OCI-M2 (cell line): ENCODE results near the gene ARRB2.

Experiments used
- DNase-seq: peaks from one replicate; lab custom pipeline; 2025; ENCODE audit not compliant: unreplicated experiment; lab: John Stamatoyannopoulos, UW

ARRB2 gene

DNA sequence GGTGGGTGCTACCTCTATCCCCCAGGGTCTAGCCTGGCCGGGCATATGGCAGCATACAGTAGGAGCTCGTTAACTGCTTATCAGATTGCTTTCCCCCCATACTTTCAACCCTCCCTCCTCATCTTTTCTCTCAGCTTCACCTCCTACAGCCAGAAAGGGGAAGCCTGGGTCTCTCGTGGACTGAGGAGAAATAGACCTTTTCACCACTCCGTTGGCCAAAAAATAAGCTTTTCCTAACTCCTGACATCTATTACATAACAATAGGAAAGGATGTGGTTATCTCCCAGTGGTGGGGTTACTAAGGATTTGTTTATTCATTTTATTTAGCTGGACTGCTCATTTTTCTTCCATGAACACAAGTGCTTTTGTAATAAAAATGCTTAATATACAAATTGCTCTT, 38.3 kb downstream of the ARRB2 start:
- DNase-seq: no peak

DNA sequence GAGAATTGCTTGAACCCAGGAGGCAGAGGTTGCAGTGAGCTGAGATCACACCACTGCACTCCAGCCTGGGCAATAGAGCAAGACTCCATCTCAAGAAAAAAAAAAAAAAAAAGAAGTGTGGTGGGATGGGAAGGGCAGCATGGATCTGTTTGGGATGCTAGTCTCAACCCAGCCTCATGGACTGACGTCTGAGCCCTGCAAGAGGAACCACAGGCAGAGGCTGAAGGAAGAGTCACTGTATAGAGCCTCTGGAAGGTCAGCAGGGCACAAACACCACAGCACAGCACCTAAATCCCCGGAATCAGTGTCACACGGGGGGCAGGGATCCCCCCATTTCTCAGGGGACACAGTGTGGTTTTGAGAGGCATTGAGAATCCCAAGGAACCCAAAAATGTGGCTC, 40.2 kb downstream of the ARRB2 start:
- no peak for DNase-seq

DNA sequence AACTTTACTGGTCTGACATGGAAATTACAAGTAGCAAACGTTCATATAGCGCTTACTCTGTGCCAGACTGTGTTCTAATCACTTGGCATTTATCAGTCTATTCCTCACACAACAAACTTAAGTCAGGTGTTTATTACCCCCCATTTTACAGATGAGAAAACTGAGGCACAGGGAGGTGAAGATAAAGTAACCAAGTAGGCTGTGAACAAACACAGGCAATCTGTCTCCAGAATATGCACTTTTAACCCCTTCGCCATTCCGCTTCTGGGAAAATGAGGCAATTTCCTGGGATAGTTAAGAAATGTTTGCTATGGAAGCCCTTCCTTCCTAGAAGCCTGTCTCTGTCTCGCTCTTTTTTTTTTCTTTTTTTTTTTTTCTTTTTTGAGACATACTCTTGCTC, 41.5 kb downstream of the ARRB2 start:
- DNase-seq: no peak

DNA sequence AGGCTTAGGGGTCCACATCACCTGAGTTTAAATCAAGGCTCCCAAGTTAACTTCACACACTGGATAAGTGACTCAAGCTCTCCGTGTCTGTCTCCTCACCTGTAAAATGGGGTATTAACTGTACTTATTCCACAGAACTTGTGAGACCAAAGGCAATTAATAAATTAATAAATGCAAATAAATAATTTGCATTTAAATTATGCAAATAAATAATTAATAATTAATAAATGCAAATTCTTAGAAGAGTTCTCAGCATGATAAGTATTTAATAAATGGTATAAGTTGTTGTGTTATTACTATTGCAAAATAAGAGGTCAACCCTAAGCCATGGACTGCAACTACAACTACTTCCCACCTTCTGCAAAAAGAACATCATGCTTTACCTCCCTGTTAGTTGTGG, 43.0 kb downstream of the ARRB2 start:
- DNase-seq: no peak

DNA sequence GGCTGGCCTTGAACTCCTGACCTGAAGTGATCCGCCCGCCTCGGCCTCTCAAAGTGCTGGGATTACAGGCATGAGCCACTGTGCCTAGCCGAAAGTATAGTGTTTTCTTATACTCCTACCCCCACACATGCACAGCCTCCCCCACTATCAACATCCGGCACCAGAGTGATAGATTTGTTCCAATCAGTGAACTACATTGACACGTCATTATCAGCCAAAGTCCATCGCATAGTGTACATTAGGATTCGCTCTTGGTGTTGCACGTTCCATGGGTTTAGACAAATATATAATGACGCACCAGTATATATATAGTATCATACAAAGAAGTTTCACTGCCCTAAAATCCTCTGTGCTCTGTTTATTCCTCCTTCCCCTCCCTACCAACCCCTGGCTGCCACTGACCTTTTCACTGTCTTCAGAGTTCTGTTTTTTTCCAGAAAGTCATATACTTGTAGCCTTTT, 49.4 kb downstream of the ARRB2 start:
- DNase-seq: no peak

DNA sequence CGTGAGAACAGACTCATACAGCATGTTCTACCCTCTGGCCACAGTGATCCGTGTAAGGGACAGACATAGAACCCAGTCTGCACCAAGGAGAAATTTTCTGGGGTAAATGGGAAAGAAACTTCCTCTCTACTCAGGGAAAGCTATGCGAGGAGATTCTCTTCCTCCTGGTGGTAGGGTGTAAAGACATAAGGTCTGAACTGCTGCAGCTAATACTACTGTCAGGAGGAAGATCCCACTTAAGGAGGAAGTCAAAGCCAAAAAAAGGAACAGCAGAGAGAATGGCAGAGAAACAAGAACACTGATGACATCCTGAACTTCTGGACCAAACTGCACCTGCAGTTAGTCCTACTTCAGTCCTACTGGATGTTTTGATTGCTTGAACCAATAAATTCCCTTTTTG, 54.2 kb downstream of the ARRB2 start:
- DNase-seq: no peak

DNA sequence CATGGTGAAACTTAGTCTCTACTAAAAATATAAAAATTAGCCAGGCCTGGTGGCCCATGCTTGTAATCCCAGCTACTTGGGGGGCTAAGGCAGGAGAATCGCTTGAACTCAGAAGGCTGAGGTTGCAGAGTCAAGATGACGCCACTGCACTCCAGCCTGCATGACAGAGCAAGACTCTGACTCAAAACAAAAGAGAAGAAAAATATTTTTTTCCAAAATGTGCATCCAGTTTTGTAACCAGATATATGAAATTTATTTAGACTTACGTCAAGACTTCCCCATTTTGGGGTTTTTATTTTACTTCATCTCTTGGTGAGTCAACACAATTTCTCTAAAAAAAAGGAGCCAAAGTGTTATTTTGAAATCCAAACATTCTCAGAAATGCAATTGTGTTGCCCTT, 55.8 kb downstream of the ARRB2 start:
- DNase-seq: no peak

DNA sequence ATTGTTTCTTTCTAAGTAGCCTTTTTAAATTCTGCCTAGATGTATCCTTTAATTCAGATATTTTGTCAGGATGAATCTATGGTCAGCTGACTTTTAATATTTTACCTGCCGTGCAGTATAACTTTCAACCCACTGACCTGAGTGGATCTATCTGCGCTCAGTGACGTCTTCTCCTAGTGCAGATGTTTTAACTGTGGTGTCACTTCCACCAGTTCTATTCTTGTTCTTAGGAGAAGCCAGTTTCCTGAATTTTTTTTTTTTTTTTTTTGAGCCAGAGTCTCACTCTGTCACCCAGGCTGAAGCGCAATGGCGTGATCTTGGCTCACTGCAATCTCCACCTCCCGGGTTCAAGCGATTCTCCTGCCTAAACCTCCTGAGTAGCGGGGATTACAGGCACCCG, 56.3 kb downstream of the ARRB2 start:
- DNase-seq: no peak

DNA sequence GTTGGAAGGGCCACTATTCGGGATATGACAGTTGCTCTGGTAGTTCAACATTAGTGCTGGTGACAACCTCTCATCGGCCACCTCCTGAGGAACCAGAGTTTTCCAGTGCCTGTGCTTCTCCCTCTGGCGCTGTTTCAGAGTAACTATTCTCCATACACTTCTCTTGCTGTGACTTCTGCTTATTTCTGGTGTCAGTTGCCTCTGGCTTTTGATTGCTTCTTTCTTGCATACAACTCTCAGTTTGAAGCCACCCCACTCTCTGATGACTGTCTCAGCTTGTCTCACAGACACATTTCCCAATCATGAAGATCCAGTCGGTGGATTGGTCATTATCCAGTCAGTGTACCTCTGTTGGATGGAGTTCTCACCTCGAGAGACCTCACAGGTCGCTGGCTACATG, 57.9 kb downstream of the ARRB2 start:
- DNase-seq: no peak

DNA sequence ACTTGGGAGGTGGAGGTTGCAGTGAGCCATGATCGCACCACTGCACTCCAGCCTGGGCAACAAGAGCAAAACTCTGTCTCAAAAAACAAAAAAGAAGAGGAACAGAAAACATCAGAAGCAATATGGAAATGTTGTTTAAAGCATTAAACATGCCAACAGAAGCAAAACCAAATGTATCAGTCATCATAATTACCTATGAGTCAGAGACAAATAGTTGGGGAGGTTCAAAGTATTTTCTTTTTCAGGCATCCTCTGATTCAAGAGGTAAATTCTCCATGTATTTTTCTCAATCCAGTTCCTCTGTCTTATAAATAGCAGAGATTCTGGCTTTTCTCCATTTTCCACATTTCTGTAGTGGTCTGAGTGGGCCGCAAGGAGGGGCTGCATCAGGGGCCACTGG, 59.2 kb downstream of the ARRB2 start:
- DNase-seq: no peak
